Brain microvascular endothelial cell (primary cell): Measurements from ENCODE around the gene KMT2E.

ENCODE experiments used
- DNase-seq: peaks from one replicate; pipeline ENCODE4 v3.0.0-alpha.2; 2020
- H3K27ac ChIP-seq: fragments of 250-450 bp; sonication (Bioruptor Pico); 2 replicates; pipeline ENCODE4 v1.5.1; 2020; ENCODE audit warnings: mild to moderate bottlenecking, moderate library complexity
- H3K27me3 ChIP-seq: fragments of 250-450 bp; sonication (Bioruptor Pico); replicated peaks from 2 replicates; pipeline ENCODE4 v1.5.1; 2020; ENCODE audit warnings: mild to moderate bottlenecking
- H3K36me3 ChIP-seq: fragments of 250-450 bp; sonication (Bioruptor Pico); replicated peaks from 2 replicates; pipeline ENCODE4 v1.5.1; 2020; ENCODE audit warnings: mild to moderate bottlenecking
- H3K4me3 ChIP-seq: 2 replicates; pipeline ENCODE4 v1.5.1; 2011; ENCODE audit warnings: low read depth, mild to moderate bottlenecking, control low read depth, low read length, moderate library complexity
- in situ Hi-C: cut with HindIII; loops from 2 replicates; pipeline ENCODE4 v1.10.0; 2017; ENCODE audit warnings: low sequenced_read_pairs, low pct_ligation_motif_present
- TF ChIP-seq, protein P1 (sequence below): IDR thresholded peaks from 2 replicates; pipeline ENCODE4 v1.5.1; 2011; ENCODE audit warnings: low read depth, mild to moderate bottlenecking, moderate library complexity, low read length, control low read depth, inconsistent platforms; ENCODE audit errors: missing control alignments

The KMT2E gene

DNA sequence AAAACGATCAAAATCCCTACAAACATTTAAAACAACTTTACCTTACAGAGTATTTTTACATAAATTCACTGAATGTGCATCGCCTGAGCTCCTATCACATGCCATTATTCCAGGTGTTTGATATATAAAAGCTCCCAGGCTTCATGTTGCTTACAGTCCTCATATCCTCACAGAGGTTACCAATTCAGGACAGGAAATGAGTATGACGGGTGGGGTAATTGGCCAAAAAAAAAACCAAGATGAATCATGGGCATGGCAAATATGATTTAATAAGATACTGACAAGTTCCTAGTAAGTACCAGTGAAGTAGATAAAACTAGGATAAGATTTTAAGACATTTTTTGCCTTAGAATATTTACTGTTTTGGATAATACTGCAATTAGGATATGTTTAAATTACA, 135.8 kb downstream of the KMT2E start:
- Histone ChIP-seq H3K27me3 (no peaks in the 10 kb centered on the region), H3K36me3 (no peaks in the 10 kb centered on the region), H3K27ac (no peak overlapping the region), H3K4me3 (no peak overlapping the region)
- no peak for DNase-seq
- TF ChIP-seq, protein P1, sequence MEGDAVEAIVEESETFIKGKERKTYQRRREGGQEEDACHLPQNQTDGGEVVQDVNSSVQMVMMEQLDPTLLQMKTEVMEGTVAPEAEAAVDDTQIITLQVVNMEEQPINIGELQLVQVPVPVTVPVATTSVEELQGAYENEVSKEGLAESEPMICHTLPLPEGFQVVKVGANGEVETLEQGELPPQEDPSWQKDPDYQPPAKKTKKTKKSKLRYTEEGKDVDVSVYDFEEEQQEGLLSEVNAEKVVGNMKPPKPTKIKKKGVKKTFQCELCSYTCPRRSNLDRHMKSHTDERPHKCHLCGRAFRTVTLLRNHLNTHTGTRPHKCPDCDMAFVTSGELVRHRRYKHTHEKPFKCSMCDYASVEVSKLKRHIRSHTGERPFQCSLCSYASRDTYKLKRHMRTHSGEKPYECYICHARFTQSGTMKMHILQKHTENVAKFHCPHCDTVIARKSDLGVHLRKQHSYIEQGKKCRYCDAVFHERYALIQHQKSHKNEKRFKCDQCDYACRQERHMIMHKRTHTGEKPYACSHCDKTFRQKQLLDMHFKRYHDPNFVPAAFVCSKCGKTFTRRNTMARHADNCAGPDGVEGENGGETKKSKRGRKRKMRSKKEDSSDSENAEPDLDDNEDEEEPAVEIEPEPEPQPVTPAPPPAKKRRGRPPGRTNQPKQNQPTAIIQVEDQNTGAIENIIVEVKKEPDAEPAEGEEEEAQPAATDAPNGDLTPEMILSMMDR, result no peak
- in situ Hi-C loops, result no loop called here

DNA sequence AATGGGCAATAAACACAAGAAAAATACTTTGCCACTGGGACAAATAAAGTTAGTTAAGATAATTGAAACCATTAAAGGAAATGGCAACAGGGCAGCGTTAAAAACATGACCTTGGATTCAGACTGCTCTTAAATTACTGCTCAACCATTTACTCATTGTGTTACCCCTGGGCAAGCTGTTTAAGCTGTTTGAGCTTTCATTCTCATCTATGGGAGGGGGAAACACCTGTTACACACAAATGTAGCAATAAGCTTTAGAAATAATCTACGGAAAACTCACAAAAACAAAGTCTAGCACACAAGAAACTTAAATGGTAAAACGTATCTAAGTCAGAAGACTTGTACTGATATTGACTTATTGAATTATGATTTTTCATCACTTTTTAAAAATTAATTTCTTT, 137.1 kb downstream of the KMT2E start:
- in situ Hi-C loops, result no loop called here
- no peak for DNase-seq
- TF ChIP-seq, protein P1, result no peak
- Histone ChIP-seq H3K27me3 (no peaks in the 10 kb centered on the region), H3K4me3 (no peak overlapping the region), H3K27ac (no peak overlapping the region), H3K36me3 (no peaks in the 10 kb centered on the region)

DNA sequence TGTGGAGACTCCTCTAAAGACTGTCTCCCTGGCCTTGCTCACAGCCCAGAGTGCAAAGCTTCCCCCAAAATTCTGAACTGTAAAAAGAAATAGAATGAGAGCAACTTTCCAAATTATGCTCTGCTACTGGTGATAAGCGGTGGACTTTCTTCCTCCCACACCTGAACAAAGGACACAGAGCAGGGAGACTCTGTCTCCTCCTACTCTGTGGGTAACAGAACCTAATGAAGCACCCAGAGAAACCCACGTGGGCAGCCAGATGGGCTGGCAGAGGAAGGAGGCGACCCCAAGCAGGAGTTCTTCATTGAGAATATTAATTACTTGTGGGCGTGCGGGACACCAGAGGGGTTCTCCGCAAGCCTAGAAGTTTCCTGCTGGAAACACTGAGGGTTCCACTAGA, 139.5 kb downstream of the KMT2E start:
- TF ChIP-seq, protein P1, result no peak

DNA sequence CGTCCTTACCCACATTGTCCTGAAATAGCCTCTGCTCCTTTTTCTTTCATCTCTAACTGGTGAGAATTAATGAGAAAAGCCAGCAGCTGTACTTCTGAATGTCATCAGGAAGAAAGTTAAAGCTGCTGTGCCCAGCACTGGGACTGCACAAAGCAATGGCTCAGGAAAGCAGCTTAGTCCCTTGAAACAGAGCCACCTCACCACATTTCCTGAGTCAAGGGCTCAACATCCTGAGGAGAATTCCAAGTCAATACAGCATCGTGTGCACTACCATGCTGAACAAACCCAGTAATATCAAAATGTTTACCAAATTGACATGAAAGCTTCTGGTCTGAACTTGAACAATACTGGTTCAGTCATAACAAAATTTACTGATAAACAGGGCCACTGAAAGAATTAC, 140.1 kb downstream of the KMT2E start:
- Histone ChIP-seq H3K27me3 (no peaks in the 10 kb centered on the region), H3K36me3 (no peaks in the 10 kb centered on the region), H3K4me3 (no peak overlapping the region), H3K27ac (no peak overlapping the region)
- DNase-seq, result no peak
- TF ChIP-seq, protein P1, result no peak
- in situ Hi-C loops, result no loop called here

More for the DNA sequence above, 139.5 kb downstream of the KMT2E start:
- DNase-seq, result no peak
- H3K36me3 ChIP-seq, result no peaks in the 10 kb centered on the region
- no peak overlapping the region for H3K4me3 ChIP-seq
- no peak overlapping the region for H3K27ac ChIP-seq
- in situ Hi-C loops, result no loop called here
- no peaks in the 10 kb centered on the region for H3K27me3 ChIP-seq

DNA sequence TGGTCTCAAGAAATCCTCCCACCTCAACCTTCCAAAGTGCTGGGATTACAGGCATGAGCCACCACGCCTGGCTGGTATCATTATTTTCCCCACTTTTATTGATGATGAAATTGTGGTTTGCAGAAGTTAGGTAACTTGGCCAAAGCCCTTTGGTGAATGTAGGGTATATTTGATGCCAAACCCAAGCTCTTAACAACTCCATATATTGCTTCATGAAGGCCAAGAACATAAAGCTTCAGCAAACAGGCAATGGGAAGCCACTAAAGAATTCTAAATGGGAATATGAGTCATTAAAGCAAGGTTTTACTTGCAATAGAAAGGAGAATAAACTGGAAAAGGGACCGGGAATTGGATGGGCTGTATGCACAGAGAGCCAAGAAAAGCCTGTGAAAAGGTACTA, 142.7 kb downstream of the KMT2E start:
- Histone ChIP-seq H3K27me3 (no peaks in the 10 kb centered on the region), H3K27ac (no peak overlapping the region), H3K4me3 (no peak overlapping the region), H3K36me3 (peaks cover 3% of the 10 kb centered on the region)
- in situ Hi-C loops, result no loop called here
- no peak for DNase-seq
- TF ChIP-seq, protein P1, result no peak

DNA sequence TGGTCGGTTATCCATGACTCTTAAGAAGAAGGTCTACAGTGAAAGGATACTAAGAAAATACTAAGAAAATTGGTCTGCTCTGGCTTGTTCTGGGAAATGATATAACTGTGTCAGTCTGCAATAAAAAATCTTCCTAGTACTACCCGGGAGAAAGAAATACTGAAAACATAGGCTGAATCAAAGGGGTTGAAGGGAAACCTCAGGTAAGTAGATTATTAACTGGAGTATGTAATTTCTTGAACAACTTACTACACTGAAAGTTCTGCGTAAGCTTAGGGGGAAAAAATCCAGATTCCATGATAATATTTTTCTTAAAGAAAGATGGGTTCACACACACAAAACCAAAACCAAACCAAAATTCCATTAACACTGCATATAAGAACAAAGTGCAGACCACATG, 143.3 kb downstream of the KMT2E start:
- no peak overlapping the region for H3K4me3 ChIP-seq
- DNase-seq, result no peak
- in situ Hi-C loops, result no loop called here
- peaks cover 3% of the 10 kb centered on the region for H3K36me3 ChIP-seq
- TF ChIP-seq, protein P1, result no peak
- H3K27ac ChIP-seq, result no peak overlapping the region
- no peaks in the 10 kb centered on the region for H3K27me3 ChIP-seq
